HEK293T (cell line): ENCODE data around the gene C6orf58.

Source experiments
- HDGF ChIP-seq: fragments of 450-650 bp; IDR thresholded peaks from 2 replicates; pipeline ENCODE4 v1.6.1; 2017; ENCODE audit warnings: antibody characterized with exemption, borderline replicate concordance
- PKNOX1 ChIP-seq: fragments of 450-650 bp; IDR thresholded peaks from 2 replicates; pipeline ENCODE4 v1.6.1; 2016
- SP1 ChIP-seq: fragments of 450-650 bp; IDR thresholded peaks from 2 replicates; pipeline ENCODE4 v1.6.1; 2017

DNA sequence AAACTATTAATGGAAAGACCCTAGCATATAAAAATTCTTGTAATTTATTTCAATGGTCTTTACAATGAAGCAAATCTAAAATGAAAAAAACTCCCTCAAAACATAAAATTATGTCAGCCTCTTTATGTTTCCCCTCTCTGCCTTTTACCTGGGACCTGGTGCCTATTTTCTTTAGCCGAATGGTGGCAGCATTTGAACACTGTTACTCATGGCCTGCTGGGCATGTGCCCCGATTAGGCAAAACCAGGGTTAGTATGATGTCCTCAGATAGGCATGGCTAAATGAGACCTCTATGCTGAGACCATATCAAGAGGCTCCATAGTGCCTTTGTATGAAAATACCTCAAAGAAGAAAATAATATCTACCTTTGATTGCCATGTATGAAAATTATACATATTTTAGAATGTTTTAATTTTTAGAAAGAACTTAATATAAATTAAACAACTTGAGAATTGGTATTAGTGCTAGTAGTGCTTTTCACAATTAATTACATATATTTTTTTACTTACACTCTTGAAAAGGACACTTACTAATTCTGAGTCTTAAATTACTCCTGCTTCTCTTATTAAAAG is 22.5 kb upstream of the C6orf58 start:
- TF ChIP-seq SP1 = no peak
- TF ChIP-seq HDGF = no peak
- no peak for TF ChIP-seq PKNOX1
